ENCODE data around the gene DOK7.
"Not testable (repeated sequence)": the region's sequence is repeated elsewhere in the genome, so short reads cannot be mapped to it uniquely, and the experiment has no call there.

The DOK7 gene

GRCh38 chr4:3458371-3458770 lies 4.7 kb upstream of the DOK7 start:
- no peak overlapping the region for H3K4me2 ChIP-seq
- peaks cover 38 to 75% (median 52%) of the 10 kb centered on the region in 11 experiments for H3K9me3 ChIP-seq (replicated peaks in 1 of 11)
- peaks cover 0 to 3% (median 0%) of the 10 kb centered on the region in 11 experiments; a peak in 2 of 22 replicates for H3K36me3 ChIP-seq
- no peak overlapping the region for H3K9ac ChIP-seq
- no peak overlapping the region for H3K27ac ChIP-seq
- no peak overlapping the region for H3K4me3 ChIP-seq
- H3K4me1 ChIP-seq, result peaks cover 18 to 29% (median 24%) of the 10 kb centered on the region in 10 experiments
- H4K20me1 ChIP-seq, result peaks cover 0 to 14% (median 0%) of the 10 kb centered on the region in 11 experiments; a peak in 4 of 22 replicates
- peaks cover 0 to 20% (median 11%) of the 10 kb centered on the region in 11 experiments; a peak in 17 of 22 replicates for H3K27me3 ChIP-seq
- no peak for TF ChIP-seq Cebpa-rat (IDR thresholded peaks at IDR 0.05)

DNA sequence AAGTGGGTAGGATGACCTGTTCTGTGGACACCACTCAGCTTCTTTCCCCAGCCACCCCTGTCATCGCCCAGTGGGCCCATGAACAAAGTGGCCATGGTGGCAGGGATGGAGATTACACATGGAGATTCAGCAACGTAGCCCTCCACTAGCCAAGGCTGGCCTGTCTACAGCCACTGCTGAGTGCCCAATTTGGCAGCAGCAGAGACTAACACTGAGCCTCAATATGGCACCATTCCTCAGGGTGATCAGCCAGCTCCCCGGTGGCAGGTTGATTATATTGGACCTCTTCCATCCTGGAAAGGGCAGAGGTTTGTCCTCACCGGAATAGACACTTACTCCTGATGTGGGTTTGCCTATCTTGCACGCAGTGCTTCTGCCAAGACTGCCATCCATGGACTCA lies 4.0 kb upstream of the DOK7 start:
- H3K36me3 ChIP-seq, H3K4me3 ChIP-seq, H3K27ac ChIP-seq, H3K4me2 ChIP-seq, H3K9ac ChIP-seq: not testable (repeated sequence)
- peaks cover 7 to 28% (median 19%) of the 10 kb centered on the region in 11 experiments for H3K27me3 ChIP-seq
- peaks cover 21 to 37% (median 31%) of the 10 kb centered on the region in 10 experiments for H3K4me1 ChIP-seq
- peaks cover 33 to 67% (median 44%) of the 10 kb centered on the region in 11 experiments for H3K9me3 ChIP-seq (replicated peaks in 1 of 11)
- H4K20me1 ChIP-seq, result peaks cover 0 to 21% (median 0%) of the 10 kb centered on the region in 11 experiments; a peak in 5 of 22 replicates

- Histone ChIP-seq H4K20me1 (peaks cover 0 to 39% (median 0%) of the 10 kb centered on the region in 11 experiments; a peak in 8 of 22 replicates), H3K27ac (peak overlapping the region in 2 of 11 experiments; percentile 34 to 38; a peak in 3 of 22 replicates), H3K4me2 (peak overlapping the region in 10 of 11 experiments; percentile 62 to 94 (median 87); a peak in 18 of 22 replicates), H3K27me3 (peaks cover 23 to 45% (median 36%) of the 10 kb centered on the region in 11 experiments), H3K36me3 (no peaks in the 10 kb centered on the region; a peak in 2 of 22 replicates), H3K4me1 (peaks cover 21 to 54% (median 48%) of the 10 kb centered on the region in 10 experiments), H3K4me3 (no peak overlapping the region), H3K9ac (0 out of 22 replicates have a peak overlapping the region, but pooled peaks of 2 of the 11 experiments have one; percentile 7 to 35), H3K9me3 (replicated peaks in 1 of 11) (peaks cover 15 to 49% (median 26%) of the 10 kb centered on the region in 11 experiments)
- TF ChIP-seq Cebpa-rat (IDR thresholded peaks at IDR 0.05), result no peak
Observed at GRCh38 chr4:3460926-3461325, 2.2 kb upstream of the DOK7 start.

DNA sequence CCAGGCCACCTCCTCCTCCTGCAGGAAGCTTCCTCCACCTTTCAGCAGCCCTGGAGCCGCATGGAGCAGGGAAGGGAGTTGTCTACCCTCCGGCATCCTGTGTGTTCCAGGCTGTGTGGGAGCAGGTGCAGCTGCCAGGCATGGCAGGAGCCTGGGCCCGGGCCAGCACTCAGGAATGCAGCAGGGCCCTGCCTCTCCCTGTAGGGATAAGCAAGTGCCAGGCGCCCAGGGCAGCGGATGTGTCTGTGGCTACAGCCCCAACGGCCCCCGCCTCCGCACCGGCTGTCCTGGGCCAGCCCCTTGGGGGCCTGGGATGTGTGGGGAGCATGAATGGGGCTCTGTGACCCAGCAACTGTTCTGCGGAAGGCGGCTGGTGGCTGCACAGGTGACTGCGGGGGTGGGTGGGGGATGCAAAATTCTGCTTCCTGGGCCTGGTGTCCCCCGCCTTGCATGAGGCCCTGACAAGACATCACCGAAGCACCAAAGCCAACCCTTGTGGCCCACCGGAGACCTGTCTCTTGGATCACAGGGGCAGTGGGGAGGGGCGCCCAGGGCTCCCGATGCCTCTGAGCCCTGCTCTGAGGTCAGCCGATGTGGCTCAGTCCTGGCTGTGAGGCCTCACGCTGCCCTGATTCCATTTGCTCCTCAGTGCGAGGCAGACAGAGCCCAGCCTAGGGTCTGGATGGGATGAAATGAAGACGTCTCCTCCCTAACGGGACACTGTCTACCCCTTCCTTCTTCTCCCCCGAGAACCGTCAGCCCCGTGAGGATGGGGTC lies 1.4 kb upstream of the DOK7 start:
- Histone ChIP-seq H3K27me3 (peaks cover 23 to 49% (median 39%) of the 10 kb centered on the region in 11 experiments), H3K36me3 (no peaks in the 10 kb centered on the region; a peak in 2 of 22 replicates), H3K27ac (peak overlapping the region in 4 of 11 experiments; percentile 5 to 59 (median 24); a peak in 4 of 22 replicates), H3K9ac (peak overlapping the region in 4 of 11 experiments; percentile 28 to 53 (median 36); a peak in 7 of 22 replicates), H3K4me1 (peaks cover 21 to 62% (median 55%) of the 10 kb centered on the region in 10 experiments), H3K9me3 (replicated peaks in 1 of 11) (peaks cover 7 to 41% (median 19%) of the 10 kb centered on the region in 11 experiments), H3K4me2 (peak overlapping the region; percentile 52 to 94 (median 86)), H3K4me3 (0 out of 20 replicates have a peak overlapping the region, but pooled peaks of 1 of the 10 experiments have one; percentile 20), H4K20me1 (peaks cover 0 to 39% (median 0%) of the 10 kb centered on the region in 11 experiments; a peak in 8 of 22 replicates)
- no peak for TF ChIP-seq Cebpa-rat (IDR thresholded peaks at IDR 0.05)

- H4K20me1 ChIP-seq, result peaks cover 0 to 39% (median 0%) of the 10 kb centered on the region in 11 experiments; a peak in 8 of 22 replicates
- TF ChIP-seq Cebpa-rat (IDR thresholded peaks at IDR 0.05), result no peak
- H3K4me3 ChIP-seq, result no peak overlapping the region
- H3K27me3 ChIP-seq, result peaks cover 23 to 50% (median 39%) of the 10 kb centered on the region in 11 experiments
- H3K4me2 ChIP-seq, result peak overlapping the region in 10 of 11 experiments; percentile 62 to 94 (median 87); a peak in 19 of 22 replicates
- peaks cover 5 to 35% (median 13%) of the 10 kb centered on the region in 11 experiments; a peak in 20 of 22 replicates for H3K9me3 ChIP-seq (replicated peaks in 1 of 11)
- peaks cover 21 to 63% (median 55%) of the 10 kb centered on the region in 10 experiments for H3K4me1 ChIP-seq
- H3K36me3 ChIP-seq, result no peaks in the 10 kb centered on the region; a peak in 2 of 22 replicates
- peak overlapping the region in 3 of 11 experiments; percentile 35 to 53 (median 36); a peak in 6 of 22 replicates for H3K9ac ChIP-seq
- peak overlapping the region in 4 of 11 experiments; percentile 5 to 59 (median 22); a peak in 4 of 22 replicates for H3K27ac ChIP-seq
Observed at GRCh38 chr4:3462321-3462789, 751 bp upstream of the DOK7 start.

DNA sequence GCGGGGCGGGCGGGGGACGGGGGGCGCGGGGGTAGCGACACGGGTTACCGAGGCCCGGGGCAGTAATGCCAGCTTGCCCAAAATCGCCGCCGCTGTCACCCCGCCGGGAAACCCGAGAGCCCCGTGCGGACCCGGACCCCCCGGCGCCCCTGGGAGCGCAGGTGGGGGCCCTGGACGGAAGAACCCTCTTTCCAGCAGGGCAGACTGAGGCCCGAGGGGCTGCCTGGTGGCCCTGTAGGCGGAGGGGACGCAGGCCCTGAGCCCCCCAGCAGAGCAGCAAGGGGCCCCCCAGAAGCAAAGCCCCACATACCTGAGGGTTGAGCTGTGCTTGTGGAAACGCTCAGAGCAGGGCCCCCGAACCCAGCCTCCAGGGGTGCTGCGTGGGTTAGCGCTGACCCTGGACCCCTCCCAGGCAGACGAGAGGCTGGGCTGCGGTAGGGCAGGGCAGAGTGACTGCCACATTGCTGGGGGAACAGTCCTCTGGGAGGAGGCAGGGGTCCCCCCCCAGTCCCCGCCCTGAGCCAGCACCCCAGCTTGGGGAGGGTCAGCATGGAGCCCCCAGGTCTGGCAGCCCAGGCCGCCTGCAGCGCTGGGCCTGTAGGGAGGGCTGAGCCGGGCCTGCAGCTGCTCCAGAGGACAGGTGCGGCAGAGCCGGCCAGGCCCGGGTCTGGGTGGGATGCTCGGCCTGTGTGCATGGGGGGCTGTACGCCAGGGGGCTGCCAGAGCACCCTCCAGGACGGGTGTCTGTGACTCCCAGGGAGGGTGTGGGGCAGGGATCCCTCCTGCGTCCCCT lies 646 bp downstream of the DOK7 start:
- no peak overlapping the region for H3K27ac ChIP-seq
- H3K27me3 ChIP-seq, result peaks cover 23 to 50% (median 39%) of the 10 kb centered on the region in 11 experiments
- no peak for TF ChIP-seq Cebpa-rat (IDR thresholded peaks at IDR 0.05)
- peak overlapping the region in 3 of 10 experiments; percentile 14 to 39 (median 31); a peak in 1 of 20 replicates for H3K4me3 ChIP-seq
- peak overlapping the region; percentile 61 to 83 (median 76); a peak in 21 of 22 replicates for H3K4me2 ChIP-seq
- no peaks in the 10 kb centered on the region; a peak in 2 of 22 replicates for H3K36me3 ChIP-seq
- peaks cover 5 to 22% (median 12%) of the 10 kb centered on the region in 11 experiments; a peak in 20 of 22 replicates for H3K9me3 ChIP-seq (replicated peaks in 1 of 11)
- H4K20me1 ChIP-seq, result peaks cover 0 to 39% (median 0%) of the 10 kb centered on the region in 11 experiments; a peak in 8 of 22 replicates
- peaks cover 21 to 63% (median 55%) of the 10 kb centered on the region in 10 experiments for H3K4me1 ChIP-seq
- H3K9ac ChIP-seq, result peak overlapping the region in 1 of 11 experiments; percentile 44; a peak in 1 of 22 replicates

DNA sequence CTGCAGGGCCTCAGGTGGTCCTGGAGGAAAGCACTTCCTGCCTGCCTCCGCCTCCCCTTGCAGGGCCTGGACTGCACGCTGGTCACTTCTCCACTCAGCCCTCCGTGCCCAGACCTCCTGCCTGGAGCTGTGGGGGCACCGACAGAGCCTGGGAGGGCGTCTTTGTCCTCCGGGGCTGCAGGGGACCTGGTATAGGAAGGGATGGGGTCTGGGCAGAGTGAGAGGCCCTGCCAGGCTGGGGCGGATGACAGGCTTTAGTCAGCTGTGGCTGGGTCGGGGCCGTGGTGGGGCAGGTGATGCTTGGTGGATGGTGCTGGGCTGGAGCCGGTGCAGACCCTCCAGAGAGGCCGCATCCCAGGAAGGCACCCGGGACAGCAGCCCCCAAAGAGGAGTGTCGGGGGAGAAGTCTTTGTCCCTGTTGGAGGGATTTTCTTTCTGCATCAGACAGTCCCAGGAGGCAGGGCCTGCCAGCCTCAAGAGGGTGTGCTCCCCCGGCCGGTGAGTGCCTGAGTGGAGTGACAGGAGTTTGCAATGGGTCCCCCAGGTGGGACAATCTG lies 1.3 kb downstream of the DOK7 start:
- H3K9ac ChIP-seq, result no peak overlapping the region
- no peak overlapping the region for H3K4me3 ChIP-seq
- H3K9me3 ChIP-seq (replicated peaks in 1 of 11), result peaks cover 5 to 16% (median 12%) of the 10 kb centered on the region in 11 experiments; a peak in 20 of 22 replicates
- H3K4me1 ChIP-seq, result peaks cover 21 to 64% (median 55%) of the 10 kb centered on the region in 10 experiments
- no peak overlapping the region for H3K27ac ChIP-seq
- no peaks in the 10 kb centered on the region; a peak in 2 of 22 replicates for H3K36me3 ChIP-seq
- H3K4me2 ChIP-seq, result peak overlapping the region in 8 of 11 experiments; percentile 36 to 82 (median 76); a peak in 13 of 22 replicates
- peaks cover 0 to 39% (median 0%) of the 10 kb centered on the region in 11 experiments; a peak in 8 of 22 replicates for H4K20me1 ChIP-seq
- peaks cover 23 to 50% (median 39%) of the 10 kb centered on the region in 11 experiments for H3K27me3 ChIP-seq
- no peak for TF ChIP-seq Cebpa-rat (IDR thresholded peaks at IDR 0.05)
